K562 (cell line): ENCODE results near the gene CTAG1B.
"Not testable (repeated sequence)": the region's sequence is repeated elsewhere in the genome, so short reads cannot be mapped to it uniquely, and the experiment has no call there.

Source experiments
- CHAMP1 ChIP-seq: fragments of 450-650 bp; IDR thresholded peaks from 2 replicates; pipeline ENCODE4 v1.6.1; 2016; ENCODE audit warnings: mild to moderate bottlenecking
- HDAC6 ChIP-seq: IDR thresholded peaks from 2 replicates; pipeline ENCODE4 v1.6.1; 2012; ENCODE audit warnings: low read depth, mild to moderate bottlenecking, control low read depth, inconsistent platforms, low read length, moderate library complexity
- POLR2A ChIP-seq: fragments of 450-650 bp; conservative IDR thresholded peaks from 2 replicates; pipeline ENCODE4 v1.6.1; 2016
- POLR2AphosphoS5 ChIP-seq: IDR thresholded peaks from 2 replicates; pipeline ENCODE4 v1.6.1; 2011; ENCODE audit warnings: mild to moderate bottlenecking, low read depth, low read length, moderate library complexity; ENCODE audit not compliant: control insufficient read depth, insufficient read depth
- ZBTB33 ChIP-seq: sonication (generic); formaldehyde crosslinking; IDR thresholded peaks from 2 replicates; pipeline ENCODE4 v1.8.1; 2023; ENCODE audit warnings: mild to moderate bottlenecking, missing genetic modification reagents

GRCh38 chrX:154620767-154621414 lies 1.8 kb upstream of the CTAG1B start:
- TF ChIP-seq ZBTB33 (CRISPR knock-in tag); CHAMP1; HDAC6; POLR2AphosphoS5; POLR2A: not testable (repeated sequence)
